ENCODE measurements around the gene JUP. TPM values are rescaled to one million over a fixed set of nuclear protein-coding genes. Genes with fewer than 3 reads are reported as not detected.

The JUP gene
- total and polyA plus RNA-seq, 7 donors = 22.2 to 494 (median 40.3) TPM

- intact Hi-C loops (cut with DNase I) = no loop called here
- Histone ChIP-seq H3K27ac (no peak overlapping the region), H3K9me3 (no peaks in the 10 kb centered on the region), H3K36me3 (no peaks in the 10 kb centered on the region), H3K4me1 (peaks cover 0 to 27% (median 18%) of the 10 kb centered on the region in 4 donors), H3K27me3 (no peaks in the 10 kb centered on the region), H3K4me3 (no peak overlapping the region)
- DNase-seq = no peak
- 82 to 90% methylated on average over 10 of the region's 10 CpGs for WGBS, 2 donors
- TF ChIP-seq EP300 (IDR thresholded peaks at IDR 0.05) = no peak
- TF ChIP-seq POLR2AphosphoS5 (IDR thresholded peaks at IDR 0.05) = no peak
- TF ChIP-seq CTCF (IDR thresholded peaks at IDR 0.05) = no peak
These were observed 9.8 kb upstream of the JUP start for GRCh38 chr17:41796121-41796895.

GRCh38 chr17:41794540-41794975, 8.0 kb upstream of the JUP start:
- no peak for DNase-seq
- intact Hi-C loops (cut with DNase I) = no loop called here
- Histone ChIP-seq H3K36me3 (no peaks in the 10 kb centered on the region), H3K27me3 (no peaks in the 10 kb centered on the region), H3K27ac (no peak overlapping the region), H3K9me3 (no peaks in the 10 kb centered on the region), H3K4me3 (no peak overlapping the region), H3K4me1 (peaks cover 0 to 18% (median 11%) of the 10 kb centered on the region in 4 donors)
- 84 to 91% methylated on average over 5 of the region's 5 CpGs for whole genome bisulfite sequencing, 2 donors
- no peak for TF ChIP-seq EP300 (IDR thresholded peaks at IDR 0.05)
- no peak for TF ChIP-seq POLR2AphosphoS5 (IDR thresholded peaks at IDR 0.05)

- TF ChIP-seq EP300 (IDR thresholded peaks at IDR 0.05) (no peak), POLR2A (IDR thresholded peaks at IDR 0.05) (no peak), POLR2AphosphoS5 (IDR thresholded peaks at IDR 0.05) (no peak), CTCF (IDR thresholded peaks at IDR 0.05) (no peak)
- Histone ChIP-seq H3K4me1 (peaks cover 0 to 18% (median 11%) of the 10 kb centered on the region in 4 donors), H3K27me3 (no peaks in the 10 kb centered on the region), H3K36me3 (no peaks in the 10 kb centered on the region), H3K4me3 (no peak overlapping the region), H3K9me3 (no peaks in the 10 kb centered on the region), H3K27ac (peak overlapping the region in 3 of 4 donors; percentile 8 to 40 (median 22))
- intact Hi-C loops (cut with DNase I) = no loop called here
- 18 to 62% methylated on average over 14 of the region's 14 CpGs for WGBS, 2 donors
- no peak for DNase-seq
These were observed 7.5 kb upstream of the JUP start for GRCh38 chr17:41793784-41794539.

GRCh38 chr17:41792845-41793783, 6.6 kb upstream of the JUP start:
- no peak for DNase-seq
- peaks cover 0 to 18% (median 11%) of the 10 kb centered on the region in 4 donors for H3K4me1 ChIP-seq
- no peaks in the 10 kb centered on the region for H3K27me3 ChIP-seq
- no peak overlapping the region for H3K4me3 ChIP-seq
- H3K27ac ChIP-seq = peak overlapping the region; percentile 1 to 40 (median 15)
- H3K9me3 ChIP-seq = no peaks in the 10 kb centered on the region
- 7 to 36% methylated on average over 22 of the region's 22 CpGs for WGBS, 2 donors
- TF ChIP-seq EP300 (IDR thresholded peaks at IDR 0.05) (no peak), CTCF (IDR thresholded peaks at IDR 0.05) (no peak), POLR2AphosphoS5 (IDR thresholded peaks at IDR 0.05) (no peak), POLR2A (IDR thresholded peaks at IDR 0.05) (no peak)
- intact Hi-C loops (cut with DNase I) = no loop called here
- no peaks in the 10 kb centered on the region for H3K36me3 ChIP-seq
